Activated CD8-positive, alpha-beta memory T cell treated with anti-CD3 and anti-CD28 coated beads, Interleukin-2, amount 10 ng/mL, durations not matched to agents 7 days and 5 days (primary cell): ENCODE results near the gene THAP7. TPM values are rescaled to one million over a fixed set of nuclear protein-coding genes. Genes with fewer than 3 reads are reported as not detected.
"Not testable (repeated sequence)": the region's sequence is repeated elsewhere in the genome, so short reads cannot be mapped to it uniquely, and the experiment has no call there.

Source experiments
- ATAC-seq: fragments of 150-1000 bp; cut with Tn5 transposase; one replicate; pipeline ENCODE4 v1.10.0; 2021; ENCODE audit warnings: moderate library complexity
- CTCF ChIA-PET: fragments of 350-600 bp; sonication (Branson Sonifier 250); formaldehyde crosslinking; loops from one replicate; lab custom pipeline; 2021; ENCODE audit warnings: antibody characterized with exemption; lab: Charles Lee
- DNase-seq: peaks from one replicate; pipeline ENCODE4 v3.0.0-alpha.2; 2020
- H3K27ac Mint-ChIP-seq: one replicate; pipeline ENCODE4 v1.8.0; 2021; ENCODE audit warnings: mild to moderate bottlenecking, mixed read lengths
- H3K27me3 Mint-ChIP-seq: one replicate; pipeline ENCODE4 v1.8.0; 2021; ENCODE audit warnings: mixed read lengths
- H3K36me3 Mint-ChIP-seq: one replicate; pipeline ENCODE4 v1.8.0; 2021; ENCODE audit warnings: mild to moderate bottlenecking, mixed read lengths
- H3K4me1 Mint-ChIP-seq: one replicate; pipeline ENCODE4 v1.8.0; 2021; ENCODE audit warnings: mixed read lengths
- H3K4me3 Mint-ChIP-seq: one replicate; pipeline ENCODE4 v1.8.0; 2021; ENCODE audit warnings: mild to moderate bottlenecking, moderate library complexity, mixed read lengths
- H3K9me3 Mint-ChIP-seq: one replicate; pipeline ENCODE4 v1.8.0; 2022; ENCODE audit warnings: low read depth, mixed read lengths
- total RNA-seq, 2 experiments: library from RNA; stranded (reverse); gene quantifications; one replicate each; pipeline ENCODE4 v1.2.3, GENCODE V29; 2021

THAP7 gene
- total RNA-seq, 2 experiments from 2014 or later: 25.9 to 28.7 TPM

DNA sequence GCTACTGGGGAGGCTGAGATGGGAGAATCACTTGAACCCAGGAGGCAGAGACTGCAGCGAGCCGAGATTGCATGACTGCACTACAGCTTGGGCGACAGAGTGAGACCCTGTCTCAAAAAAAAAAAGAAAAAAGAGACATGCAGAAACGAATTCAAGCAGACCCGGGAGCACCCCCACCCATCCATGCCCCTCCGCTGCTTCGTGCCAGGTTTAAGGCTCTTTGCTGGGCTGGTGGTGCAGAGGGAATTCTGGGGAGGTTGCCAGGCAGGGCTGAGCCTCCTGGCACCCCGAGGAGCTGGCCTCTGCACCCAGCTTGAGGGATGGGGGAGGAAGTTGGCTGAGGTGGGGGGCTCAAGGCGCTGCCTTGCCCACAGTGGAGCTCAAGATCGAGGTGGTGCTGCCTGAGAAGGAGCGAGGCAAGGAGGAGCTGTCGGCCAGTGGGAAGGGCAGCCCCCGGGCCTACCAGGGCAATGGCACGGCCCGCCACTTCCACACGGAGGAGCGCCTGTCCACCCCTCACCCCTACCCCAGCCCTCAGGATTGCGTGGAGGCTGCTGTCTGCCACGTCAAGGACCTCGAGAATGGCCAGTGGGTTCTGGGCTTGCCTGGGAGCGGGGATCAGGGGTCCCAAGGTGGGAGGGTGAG is 28.9 kb downstream of the THAP7 start:
- Mint-ChIP-seq H3K27ac (no peak overlapping the region), H3K36me3 (no peaks in the 10 kb centered on the region), H3K9me3 (no peaks in the 10 kb centered on the region), H3K4me3 (no peak overlapping the region), H3K4me1 (no peaks in the 10 kb centered on the region), H3K27me3 (no peaks in the 10 kb centered on the region)
- CTCF ChIA-PET: interaction anchor here (0.9 to 2.8 kb wide), 2 partner anchors 9 to 15 kb away, joined by 3 to 8 read pairs; partner anchors contain the start of gene LZTR1
- ATAC-seq (no peak), DNase-seq (no peak)

DNA sequence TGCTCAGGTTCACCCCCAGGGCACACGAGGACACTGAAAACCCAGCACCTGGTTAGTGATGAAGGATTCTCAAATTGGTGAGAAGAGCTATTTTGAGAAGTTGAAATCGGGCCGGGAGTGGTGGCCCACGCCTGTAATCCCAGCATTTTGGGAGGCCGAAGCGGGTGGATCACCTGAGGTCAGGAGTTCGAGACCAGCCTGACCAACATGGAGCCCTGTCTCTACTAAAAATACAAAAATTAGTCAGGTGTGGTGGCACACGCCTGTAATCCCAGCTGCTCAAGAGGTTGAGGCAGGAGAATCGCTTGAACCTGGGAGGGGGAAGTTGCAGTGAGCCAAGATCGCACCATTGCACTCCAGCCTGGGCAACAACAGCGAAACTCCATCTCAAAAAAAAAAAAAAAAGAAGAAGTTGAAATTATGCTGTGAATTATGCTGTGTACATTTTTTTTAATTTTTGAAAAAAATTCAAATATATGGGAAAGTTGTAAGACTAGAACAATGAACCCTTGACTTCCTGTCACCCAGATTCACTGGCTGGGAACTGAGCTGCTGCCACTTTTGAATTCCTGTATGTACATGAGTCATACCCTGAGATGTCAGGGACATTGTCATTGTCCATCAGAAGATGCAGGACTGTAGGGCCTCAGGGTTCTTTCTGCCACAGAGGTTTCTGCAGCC is 29.8 kb downstream of the THAP7 start:
- not testable (repeated sequence) for H3K27ac Mint-ChIP-seq, ATAC-seq, DNase-seq, H3K36me3 Mint-ChIP-seq, H3K27me3 Mint-ChIP-seq, H3K9me3 Mint-ChIP-seq, H3K4me3 Mint-ChIP-seq, H3K4me1 Mint-ChIP-seq
- CTCF ChIA-PET: interaction anchor here (2.8 kb wide), 1 partner anchor 14 kb away, joined by 8 read pairs; no protein-coding TSS in a partner anchor

GRCh38 chr22:20970939-20971657 is 30.8 kb downstream of the THAP7 start:
- Mint-ChIP-seq H3K27ac (no peak overlapping the region), H3K36me3 (no peaks in the 10 kb centered on the region), H3K27me3 (peaks cover under 1% of the 10 kb centered on the region), H3K9me3 (no peaks in the 10 kb centered on the region), H3K4me1 (no peaks in the 10 kb centered on the region), H3K4me3 (no peak overlapping the region)
- CTCF ChIA-PET: interaction anchor here (2.8 kb wide), 1 partner anchor 13 kb away, joined by 8 read pairs; no protein-coding TSS in a partner anchor
- no peak for DNase-seq
- ATAC-seq: no peak

DNA sequence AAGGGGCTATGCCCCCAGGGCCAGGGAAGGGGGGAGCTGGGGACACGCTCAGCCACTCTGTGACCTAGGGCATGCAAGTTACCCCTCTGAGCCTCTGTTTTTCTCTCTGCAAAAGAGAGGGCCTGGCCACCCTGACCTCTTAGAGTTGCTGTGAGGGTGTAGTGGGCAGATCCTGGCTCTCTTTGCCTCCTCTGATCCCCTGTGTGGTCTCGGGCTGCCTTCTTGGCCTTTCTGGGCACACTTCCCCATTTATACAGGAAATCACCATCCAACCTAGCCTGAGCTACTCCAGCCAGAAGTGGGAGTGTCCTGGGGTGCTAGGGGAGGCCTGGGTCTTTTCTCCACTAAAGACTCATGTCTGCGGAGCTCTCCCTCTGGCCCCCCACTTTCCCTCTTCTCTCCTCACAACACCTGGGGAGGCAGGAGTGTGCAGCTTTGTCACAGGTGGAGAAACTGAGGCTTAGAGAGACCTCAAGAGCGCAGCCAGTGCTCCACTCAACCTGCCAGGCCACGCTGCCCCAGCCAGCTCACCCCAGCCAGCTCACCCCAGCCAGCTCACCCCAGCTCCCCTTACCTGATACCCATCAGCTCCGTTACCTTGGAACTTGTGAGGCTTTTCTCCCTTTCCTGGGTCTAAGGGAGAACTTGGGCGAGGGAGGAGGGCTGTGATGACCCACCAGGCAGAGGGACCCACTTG is 33.5 kb downstream of the THAP7 start:
- no peak for DNase-seq
- no peak overlapping the region for H3K4me3 Mint-ChIP-seq
- ATAC-seq: no peak
- H3K9me3 Mint-ChIP-seq: no peaks in the 10 kb centered on the region
- no peak overlapping the region for H3K27ac Mint-ChIP-seq
- H3K36me3 Mint-ChIP-seq: no peaks in the 10 kb centered on the region
- CTCF ChIA-PET: interaction anchor here (0.5 to 1.7 kb wide), 4 partner anchors 9 to 680 kb away, joined by 3 to 5 read pairs (median 3); no protein-coding TSS in a partner anchor
- peaks cover 12% of the 10 kb centered on the region for H3K4me1 Mint-ChIP-seq
- H3K27me3 Mint-ChIP-seq: peaks cover 19% of the 10 kb centered on the region

DNA sequence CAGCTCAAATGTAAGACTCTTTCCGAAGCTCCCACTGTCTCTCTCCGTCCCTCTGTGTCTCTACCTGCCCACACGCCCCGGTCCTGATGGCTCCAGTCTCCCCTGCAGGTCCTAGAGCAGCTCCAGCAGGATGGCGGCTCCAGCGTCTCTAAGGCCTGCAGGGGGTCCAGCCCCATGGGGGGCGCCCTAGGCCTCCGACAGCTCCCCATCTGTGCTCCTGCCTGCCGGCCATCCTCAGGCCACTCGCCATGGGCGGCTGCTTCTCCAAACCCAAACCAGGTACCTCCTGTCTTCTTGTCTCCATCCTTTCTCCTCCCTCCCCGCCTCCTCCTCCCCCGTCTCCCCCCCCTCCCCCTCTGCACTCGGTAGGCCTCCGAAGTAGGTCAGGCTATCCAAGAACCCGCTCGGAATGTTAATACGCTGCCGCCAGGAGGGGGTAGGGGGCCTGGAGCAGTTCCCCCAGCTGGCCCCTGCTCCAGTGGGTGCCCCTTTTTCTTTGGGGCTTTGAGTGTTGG is 34.2 kb downstream of the THAP7 start:
- ATAC-seq (no peak), DNase-seq (no peak)
- H3K36me3 Mint-ChIP-seq: no peaks in the 10 kb centered on the region
- H3K9me3 Mint-ChIP-seq: no peaks in the 10 kb centered on the region
- H3K4me3 Mint-ChIP-seq: no peak overlapping the region
- H3K4me1 Mint-ChIP-seq: peaks cover 12% of the 10 kb centered on the region
- CTCF ChIA-PET: interaction anchor here (0.5 to 1.1 kb wide), 2 partner anchors 183 to 679 kb away, joined by 3 read pairs; no protein-coding TSS in a partner anchor
- no peak overlapping the region for H3K27ac Mint-ChIP-seq
- peaks cover 24% of the 10 kb centered on the region for H3K27me3 Mint-ChIP-seq

DNA sequence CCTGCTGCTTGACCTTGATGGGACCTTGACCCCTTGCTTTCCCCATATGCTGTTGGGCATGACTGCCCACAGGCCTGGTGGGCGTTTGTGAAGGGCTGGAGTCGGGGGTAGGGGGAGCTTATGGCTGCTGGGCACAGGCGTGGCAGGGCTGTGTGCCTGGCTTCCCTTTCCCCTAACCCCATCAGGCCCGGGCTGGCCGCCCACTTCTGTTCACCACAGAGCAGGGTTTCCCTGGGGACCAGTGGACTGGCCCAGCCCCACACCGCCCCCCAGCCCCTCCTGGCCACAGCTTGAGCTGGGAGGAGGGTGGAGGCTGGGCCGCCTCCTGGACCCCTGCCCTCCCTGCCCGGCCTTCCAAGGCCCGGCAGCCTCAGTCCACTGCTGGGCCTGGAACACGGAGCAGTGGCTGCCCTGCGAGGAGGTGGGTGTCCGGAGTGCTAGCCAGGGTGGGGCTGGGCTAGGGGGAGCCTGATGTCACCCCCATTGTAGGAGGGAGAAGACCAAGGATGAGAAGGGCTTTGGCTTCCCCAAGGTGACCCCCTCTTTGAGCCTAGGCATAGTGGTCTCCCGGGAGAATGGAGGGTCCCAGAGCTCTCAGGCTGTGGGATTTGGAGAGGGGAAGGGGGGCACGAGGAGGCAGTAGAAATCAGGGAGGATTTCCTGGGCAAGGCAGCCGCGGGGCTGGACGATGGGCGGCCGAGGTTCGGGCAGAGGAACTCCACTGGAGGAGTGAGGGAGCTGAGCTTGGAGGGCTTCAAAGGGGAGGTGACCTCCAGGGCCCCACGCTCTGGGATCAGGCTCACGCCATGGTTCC is 34.8 kb downstream of the THAP7 start, which contains the start of gene AIFM3:
TSS of gene AIFM3 (plus strand) at position 373 of the 814 bp plus-strand sequence. CDS start 690 bp downstream, outside the sequence.
- Mint-ChIP-seq H3K36me3 (no peaks in the 10 kb centered on the region), H3K4me1 (peaks cover 12% of the 10 kb centered on the region), H3K9me3 (no peaks in the 10 kb centered on the region), H3K27ac (no peak within 1 kb of the TSS), H3K27me3 (peaks cover 24% of the 10 kb centered on the region), H3K4me3 (no peak within 1 kb of the TSS)
- CTCF ChIA-PET: no interaction called here
- ATAC-seq (no peak), DNase-seq (no peak)

DNA sequence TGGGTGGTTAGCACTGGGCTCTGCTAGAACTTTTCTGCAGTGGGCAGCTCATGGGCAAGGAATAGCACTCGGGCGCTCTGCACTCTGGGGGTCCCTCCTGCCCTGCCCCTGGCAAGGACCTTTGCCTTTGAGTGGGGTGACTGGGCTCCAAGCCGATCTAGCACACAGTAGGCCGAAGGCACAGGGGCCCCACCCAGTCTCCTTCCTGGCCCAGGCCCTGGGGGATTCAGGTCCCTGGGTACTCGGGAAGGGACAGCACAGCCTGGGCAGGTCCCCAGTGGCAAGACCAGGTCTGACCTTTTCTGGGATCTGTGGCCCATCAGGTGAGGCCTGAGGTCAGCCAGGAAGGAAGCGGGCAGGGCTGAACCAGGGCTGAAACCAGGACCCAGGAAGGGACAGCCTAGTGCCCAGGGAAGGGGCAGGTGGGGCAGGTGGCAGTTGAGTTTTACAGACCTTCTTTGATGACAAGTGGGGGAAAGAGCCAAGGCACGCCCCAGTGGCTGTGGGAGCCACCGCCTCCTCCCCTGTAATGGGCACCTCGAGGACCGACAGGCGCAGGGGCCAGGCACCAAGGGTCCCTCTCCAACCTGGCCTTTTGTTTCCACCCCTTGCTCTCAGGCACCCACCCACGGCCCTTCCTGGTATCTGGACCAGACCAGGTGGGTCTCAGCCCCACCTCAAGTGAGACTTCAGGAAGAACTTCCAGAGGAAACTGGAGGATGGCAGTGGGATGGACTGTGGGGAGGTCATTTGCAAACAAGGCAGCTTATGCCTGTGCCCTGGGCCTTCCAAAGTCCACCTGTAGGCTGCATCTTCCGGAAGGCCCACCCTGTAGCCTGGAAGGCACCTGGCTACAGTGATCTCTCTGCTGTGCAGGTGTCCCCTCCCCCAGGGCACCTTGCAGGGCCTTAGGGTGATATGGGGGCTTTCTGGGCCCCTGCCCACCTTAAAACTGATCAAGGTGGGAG is 35.7 kb downstream of the THAP7 start:
- no peak for ATAC-seq
- Mint-ChIP-seq H3K4me3 (no peak overlapping the region), H3K9me3 (no peaks in the 10 kb centered on the region), H3K36me3 (no peaks in the 10 kb centered on the region), H3K4me1 (peaks cover 18% of the 10 kb centered on the region), H3K27ac (no peak overlapping the region), H3K27me3 (peaks cover 24% of the 10 kb centered on the region)
- CTCF ChIA-PET: interaction anchor here (0.6 kb wide), 1 partner anchor 18 kb away, joined by 3 read pairs; no protein-coding TSS in a partner anchor
- DNase-seq: no peak

DNA sequence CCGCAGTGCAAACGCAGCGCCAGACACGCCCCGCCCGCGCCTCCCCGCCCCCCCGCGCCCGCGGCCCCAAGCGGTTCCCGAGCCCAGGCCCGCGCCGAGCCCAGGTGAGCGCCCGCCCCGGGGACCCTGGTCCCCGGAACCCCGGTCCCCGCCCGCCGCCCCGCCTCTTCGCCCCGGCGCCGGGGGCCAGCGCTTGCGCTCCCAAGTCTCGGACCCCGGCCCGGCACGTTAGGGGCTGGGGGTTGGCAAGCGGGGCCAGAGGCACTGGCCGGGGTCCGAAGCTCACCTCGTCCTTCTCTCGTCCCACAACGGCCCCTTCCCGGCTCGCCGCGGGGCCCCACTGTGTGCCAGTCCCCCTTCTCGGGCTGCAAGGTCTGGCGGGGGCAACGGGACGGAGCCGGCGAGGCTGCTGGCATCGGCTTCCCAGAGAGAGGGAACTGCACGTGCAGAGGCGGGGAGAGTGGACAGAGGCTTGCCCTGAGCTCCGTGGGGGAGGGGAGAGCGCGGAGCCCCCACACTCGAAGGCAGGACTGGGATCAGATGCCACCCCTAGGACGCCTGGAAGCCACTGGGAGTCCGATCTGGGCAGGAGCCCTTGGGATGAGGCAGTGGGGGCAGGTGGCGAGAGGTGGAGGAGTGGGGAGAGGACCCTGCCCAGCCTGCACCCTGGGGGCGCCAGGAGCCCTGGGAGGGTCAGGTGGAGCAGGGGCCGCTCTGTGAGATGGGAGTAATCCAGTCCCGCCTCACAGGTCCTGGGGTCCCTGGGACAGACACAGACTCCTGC is 36.6 kb downstream of the THAP7 start:
- DNase-seq: no peak
- H3K4me3 Mint-ChIP-seq: no peak overlapping the region
- peaks cover 24% of the 10 kb centered on the region for H3K27me3 Mint-ChIP-seq
- H3K36me3 Mint-ChIP-seq: no peaks in the 10 kb centered on the region
- CTCF ChIA-PET: interaction anchor here (0.6 kb wide), 1 partner anchor 18 kb away, joined by 3 read pairs; no protein-coding TSS in a partner anchor
- peaks cover 18% of the 10 kb centered on the region for H3K4me1 Mint-ChIP-seq
- no peaks in the 10 kb centered on the region for H3K9me3 Mint-ChIP-seq
- no peak overlapping the region for H3K27ac Mint-ChIP-seq
- no peak for ATAC-seq

DNA sequence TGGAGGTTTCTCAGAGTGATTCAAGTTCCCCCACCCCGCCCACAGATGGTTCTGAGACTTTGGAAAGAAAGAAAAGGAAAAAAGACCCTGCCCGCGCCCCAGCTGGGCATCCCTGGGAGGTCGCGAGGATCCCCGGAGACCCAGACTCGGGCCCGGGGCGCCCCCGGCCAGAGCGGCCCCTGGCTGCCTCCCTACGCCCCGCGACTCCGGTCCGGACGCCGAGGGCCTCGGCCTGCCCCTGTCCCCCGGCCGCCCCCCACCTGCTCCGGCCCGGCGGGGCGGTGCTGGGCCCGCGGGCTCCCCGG is 37.2 kb downstream of the THAP7 start:
- Mint-ChIP-seq H3K9me3 (no peaks in the 10 kb centered on the region), H3K36me3 (no peaks in the 10 kb centered on the region), H3K4me1 (peaks cover 18% of the 10 kb centered on the region), H3K27ac (no peak overlapping the region), H3K27me3 (peaks cover 24% of the 10 kb centered on the region), H3K4me3 (no peak overlapping the region)
- ATAC-seq (no peak), DNase-seq (no peak)
- CTCF ChIA-PET: no interaction called here

DNA sequence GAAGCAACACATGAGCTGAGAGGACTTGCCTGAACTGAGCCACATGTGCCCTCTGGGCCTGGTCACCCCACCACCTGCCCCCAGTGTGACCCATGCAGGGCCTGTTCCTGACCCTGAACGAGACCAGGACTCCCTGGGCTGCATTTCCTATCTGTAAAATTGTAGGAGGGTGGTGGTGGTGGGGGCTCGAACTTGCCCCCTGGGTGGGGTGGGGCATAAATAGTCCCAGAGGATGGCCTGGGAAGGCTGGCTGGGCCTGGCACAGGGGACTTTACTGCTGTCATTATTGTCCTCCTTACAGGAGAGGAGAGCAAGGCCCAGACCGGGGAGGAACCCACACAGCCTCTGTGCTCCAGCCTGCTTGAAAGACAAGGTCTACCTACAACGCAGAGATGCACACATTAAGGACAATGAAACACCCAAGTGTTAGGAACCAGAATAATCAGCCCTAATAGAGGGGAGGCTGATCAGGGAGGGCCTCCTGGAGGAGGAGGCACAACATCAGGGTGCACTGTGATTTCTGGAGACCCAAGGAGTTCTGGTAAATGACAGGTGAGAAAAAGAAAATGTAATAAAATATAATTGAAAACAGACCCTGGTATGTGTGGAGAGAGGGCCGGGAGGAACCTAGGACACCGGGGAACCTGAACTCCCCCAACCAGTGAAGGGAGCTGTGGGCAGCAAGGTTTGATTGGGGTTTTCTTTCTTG is 37.7 kb downstream of the THAP7 start:
- no peaks in the 10 kb centered on the region for H3K9me3 Mint-ChIP-seq
- H3K4me3 Mint-ChIP-seq: no peak overlapping the region
- no peak for ATAC-seq

More for the DNA sequence above, 37.7 kb downstream of the THAP7 start:
- Mint-ChIP-seq H3K27ac (no peak overlapping the region), H3K27me3 (peaks cover 24% of the 10 kb centered on the region), H3K36me3 (no peaks in the 10 kb centered on the region), H3K4me1 (peaks cover 18% of the 10 kb centered on the region)
- no peak for DNase-seq
- CTCF ChIA-PET: no interaction called here
